Panc1 (cell line): ENCODE results near the gene CTF1.
"Not testable (repeated sequence)": the region's sequence is repeated elsewhere in the genome, so short reads cannot be mapped to it uniquely, and the experiment has no call there.

ENCODE experiments used
- CTCF ChIP-seq: fragments of 450-650 bp; IDR thresholded peaks from 2 replicates; pipeline ENCODE4 v1.5.1; 2017; ENCODE audit warnings: mild to moderate bottlenecking
- POLR2AphosphoS5 ChIP-seq: IDR thresholded peaks from 2 replicates; pipeline ENCODE4 v1.6.1; 2012; ENCODE audit warnings: mild to moderate bottlenecking, low read depth, low read length, moderate library complexity
- SIN3A ChIP-seq: IDR thresholded peaks from 2 replicates; pipeline ENCODE4 v1.6.1; 2012; ENCODE audit warnings: low read depth, mild to moderate bottlenecking, low read length, moderate library complexity, borderline replicate concordance; ENCODE audit not compliant: insufficient read depth
- TCF7L2 ChIP-seq: IDR thresholded peaks from 2 replicates; pipeline ENCODE4 v1.6.1; 2011; ENCODE audit warnings: mild to moderate bottlenecking, low read depth, low read length, inconsistent platforms
- TF ChIP-seq, protein P1 (sequence below), 2 experiments: IDR thresholded peaks; 2 replicates each; pipeline ENCODE4 v1.6.1; 2011 to 2012; ENCODE audit warnings: low read depth in 2 of 2, control low read depth in 1 of 2, low read length in 1 of 2, mild to moderate bottlenecking in 1 of 2, moderate library complexity in 1 of 2; ENCODE audit not compliant: insufficient read depth in 1 of 2

- TF ChIP-seq SIN3A, CTCF, POLR2AphosphoS5, TCF7L2: not testable (repeated sequence)
- TF ChIP-seq, protein P1, sequence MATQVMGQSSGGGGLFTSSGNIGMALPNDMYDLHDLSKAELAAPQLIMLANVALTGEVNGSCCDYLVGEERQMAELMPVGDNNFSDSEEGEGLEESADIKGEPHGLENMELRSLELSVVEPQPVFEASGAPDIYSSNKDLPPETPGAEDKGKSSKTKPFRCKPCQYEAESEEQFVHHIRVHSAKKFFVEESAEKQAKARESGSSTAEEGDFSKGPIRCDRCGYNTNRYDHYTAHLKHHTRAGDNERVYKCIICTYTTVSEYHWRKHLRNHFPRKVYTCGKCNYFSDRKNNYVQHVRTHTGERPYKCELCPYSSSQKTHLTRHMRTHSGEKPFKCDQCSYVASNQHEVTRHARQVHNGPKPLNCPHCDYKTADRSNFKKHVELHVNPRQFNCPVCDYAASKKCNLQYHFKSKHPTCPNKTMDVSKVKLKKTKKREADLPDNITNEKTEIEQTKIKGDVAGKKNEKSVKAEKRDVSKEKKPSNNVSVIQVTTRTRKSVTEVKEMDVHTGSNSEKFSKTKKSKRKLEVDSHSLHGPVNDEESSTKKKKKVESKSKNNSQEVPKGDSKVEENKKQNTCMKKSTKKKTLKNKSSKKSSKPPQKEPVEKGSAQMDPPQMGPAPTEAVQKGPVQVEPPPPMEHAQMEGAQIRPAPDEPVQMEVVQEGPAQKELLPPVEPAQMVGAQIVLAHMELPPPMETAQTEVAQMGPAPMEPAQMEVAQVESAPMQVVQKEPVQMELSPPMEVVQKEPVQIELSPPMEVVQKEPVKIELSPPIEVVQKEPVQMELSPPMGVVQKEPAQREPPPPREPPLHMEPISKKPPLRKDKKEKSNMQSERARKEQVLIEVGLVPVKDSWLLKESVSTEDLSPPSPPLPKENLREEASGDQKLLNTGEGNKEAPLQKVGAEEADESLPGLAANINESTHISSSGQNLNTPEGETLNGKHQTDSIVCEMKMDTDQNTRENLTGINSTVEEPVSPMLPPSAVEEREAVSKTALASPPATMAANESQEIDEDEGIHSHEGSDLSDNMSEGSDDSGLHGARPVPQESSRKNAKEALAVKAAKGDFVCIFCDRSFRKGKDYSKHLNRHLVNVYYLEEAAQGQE (IDR thresholded peaks at IDR 0.05; ENCODE audit: insufficient read depth in 1 of 2, low read depth in 2 of 2, low read length in 1 of 2): not testable (repeated sequence)
Measured at GRCh38 chr16:30939571-30939970, 43.2 kb downstream of the CTF1 start.
